ENCODE data around the gene CCL27.

CCL27 gene

DNA sequence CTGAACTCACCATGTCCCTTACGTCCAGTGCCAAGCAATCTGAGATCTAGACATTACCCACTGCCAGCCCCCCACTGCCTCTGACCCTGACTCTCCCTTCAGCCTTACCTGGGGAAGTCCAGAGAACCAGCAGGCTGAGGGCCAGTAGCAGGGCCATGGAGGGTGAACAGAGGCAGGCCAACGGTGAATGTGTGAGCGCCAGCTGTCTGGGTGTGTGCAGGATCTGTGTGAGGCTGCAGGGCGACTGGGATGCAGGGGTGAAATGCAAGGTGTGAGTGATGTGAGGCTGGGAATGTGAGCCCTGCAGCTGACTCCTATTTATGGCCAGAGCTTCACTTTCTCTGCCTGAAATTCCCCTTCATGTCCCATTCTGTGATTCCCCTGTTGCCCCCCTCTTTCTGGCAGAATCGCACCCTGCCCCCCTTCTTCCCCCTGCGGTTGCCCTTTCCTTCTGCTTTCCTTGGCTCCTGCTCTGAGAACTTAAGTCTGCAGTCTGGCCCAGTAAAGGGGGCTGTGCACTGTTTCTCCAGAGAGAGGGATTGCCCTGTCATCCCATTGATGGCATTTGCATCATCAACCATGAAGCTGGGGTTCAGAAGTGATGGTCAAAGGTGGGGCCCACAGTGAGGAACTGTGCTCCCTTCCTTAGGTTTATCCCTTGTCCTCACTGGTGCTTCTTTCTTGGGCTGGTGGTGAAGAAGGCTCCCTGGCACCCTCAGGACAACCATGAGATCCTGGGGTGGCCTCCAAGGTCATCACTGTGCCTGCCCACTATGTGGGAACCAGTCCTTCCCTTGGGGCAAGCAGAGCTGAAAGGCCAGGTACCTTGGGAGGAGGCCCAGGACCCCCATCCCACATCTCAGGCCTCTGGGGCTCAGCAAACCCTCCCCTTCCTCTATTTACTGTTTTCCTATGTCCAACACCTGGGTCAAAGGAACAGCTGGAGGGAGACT is 28.8 kb upstream of the CCL27 start, which contains the start of gene CCL19:
Gene CCL19, minus strand, starts transcription at position 294 of the 953 bp plus-strand sequence. Its CDS starts 137 bp downstream, at position 157.
- POLR2A ChIA-PET (ENCODE audit: low non-redundant PET): no interaction called here
- no peak for TF ChIP-seq CTCF (conservative IDR thresholded peaks at IDR 0.05; ENCODE audit: low read depth)
- DNase-seq (ENCODE audit: low spot score): no peak
- H3K27ac ChIP-seq: no peak within 1 kb of the TSS
- CTCF ChIA-PET: interaction anchor here (0.7 kb wide), 2 partner anchors 15 to 45 kb away, joined by 3 to 4 read pairs; partner anchors contain the start of gene GALT

DNA sequence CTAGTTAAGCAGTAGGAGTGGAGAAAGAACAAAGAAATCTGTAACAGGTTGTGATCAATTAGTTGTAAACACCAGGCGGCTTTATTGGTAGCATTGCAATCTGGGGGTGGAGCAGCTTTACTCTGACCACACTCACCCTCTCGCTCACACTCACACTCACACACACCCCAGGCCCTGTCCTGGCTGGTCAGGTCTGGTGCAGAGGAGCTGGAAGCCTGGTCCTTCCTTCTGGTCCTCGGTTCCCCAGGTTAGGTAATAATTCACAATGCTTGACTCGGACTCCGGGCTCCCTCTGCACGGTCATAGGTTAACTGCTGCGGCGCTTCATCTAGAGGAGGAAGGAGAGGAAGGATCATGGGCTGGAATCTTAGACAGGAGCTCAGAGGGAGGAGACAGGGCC is 27.1 kb upstream of the CCL27 start:
- ChIA-PET CTCF (no interaction called here), POLR2A (ENCODE audit: low non-redundant PET) (no interaction called here)
- DNase-seq (ENCODE audit: low spot score): no peak
- H3K27ac ChIP-seq: no peak overlapping the region
- no peak for TF ChIP-seq CTCF (conservative IDR thresholded peaks at IDR 0.05; ENCODE audit: low read depth)

DNA sequence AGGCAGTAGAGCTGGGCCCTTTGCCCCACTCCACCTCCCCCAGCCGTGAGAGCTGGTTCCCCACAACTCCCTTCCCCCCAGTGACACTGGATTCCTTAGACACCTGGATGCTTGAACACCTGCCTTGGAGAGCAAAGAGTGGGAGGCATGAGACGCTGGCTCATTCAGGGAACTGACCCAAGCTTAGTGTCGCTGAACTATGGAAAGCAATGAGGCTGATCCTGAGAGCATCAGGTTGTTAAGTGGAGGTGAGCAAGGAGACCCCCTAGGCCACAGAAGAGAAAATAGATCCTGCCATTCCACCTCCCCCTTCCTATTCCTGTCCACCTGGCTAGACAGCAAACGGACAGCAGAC is 26.6 kb upstream of the CCL27 start:
- CTCF ChIA-PET: no interaction called here
- POLR2A ChIA-PET (ENCODE audit: low non-redundant PET): no interaction called here
- no peak for TF ChIP-seq CTCF (conservative IDR thresholded peaks at IDR 0.05; ENCODE audit: low read depth)
- DNase-seq (ENCODE audit: low spot score): no peak
- H3K27ac ChIP-seq: no peak overlapping the region

DNA sequence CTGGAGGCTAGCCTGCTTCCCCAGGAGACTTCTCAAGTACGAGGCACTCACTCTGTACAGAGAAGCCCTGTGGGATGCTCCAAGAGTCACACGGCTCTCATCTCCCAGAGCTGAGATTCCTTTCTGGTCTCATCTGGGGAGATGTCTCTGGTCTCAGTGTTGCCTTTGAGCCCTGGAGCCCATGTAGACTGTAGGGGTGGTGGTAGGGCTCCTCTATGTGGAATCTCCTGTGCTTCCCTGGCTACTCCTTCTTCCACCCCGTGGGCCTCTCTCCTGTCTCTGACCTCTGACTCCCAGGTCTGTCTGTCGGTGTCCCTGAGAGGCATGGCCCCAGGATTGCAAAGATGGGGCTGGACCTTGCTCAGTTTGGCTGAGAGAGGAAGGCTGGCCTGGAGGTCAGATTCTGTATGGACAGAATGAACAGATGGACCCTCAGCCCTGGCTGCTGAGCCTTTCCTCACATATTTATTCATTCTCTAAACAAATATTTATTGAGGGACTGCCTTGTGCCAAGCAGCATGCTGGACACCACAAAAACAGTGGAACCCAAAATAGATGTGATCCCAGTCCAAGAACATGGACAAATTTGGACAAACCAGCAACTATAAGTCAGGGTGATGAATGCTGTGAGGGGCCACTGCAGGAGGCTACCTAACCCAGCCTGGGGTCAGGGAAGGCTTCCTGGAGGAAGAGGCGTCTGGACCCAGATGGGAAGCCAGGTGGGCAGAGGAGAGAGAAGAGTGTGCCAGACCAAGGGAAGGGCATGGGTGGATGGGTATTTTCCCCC is 26.1 kb upstream of the CCL27 start:
- ChIA-PET CTCF (no interaction called here), POLR2A (ENCODE audit: low non-redundant PET) (no interaction called here)
- no peak for TF ChIP-seq CTCF (conservative IDR thresholded peaks at IDR 0.05; ENCODE audit: low read depth)
- DNase-seq (ENCODE audit: low spot score): no peak
- no peak overlapping the region for H3K27ac ChIP-seq

GRCh38 chr9:34687276-34688030 is 25.0 kb upstream of the CCL27 start:
- POLR2A ChIA-PET (ENCODE audit: low non-redundant PET): no interaction called here
- H3K27ac ChIP-seq: no peak overlapping the region
- no peak for DNase-seq (ENCODE audit: low spot score)
- TF ChIP-seq CTCF (conservative IDR thresholded peaks at IDR 0.05; ENCODE audit: low read depth): no peak
- CTCF ChIA-PET: interaction anchor here (0.6 kb wide), 2 partner anchors 958 to 1351 kb away, joined by 3 read pairs; no protein-coding TSS in a partner anchor

DNA sequence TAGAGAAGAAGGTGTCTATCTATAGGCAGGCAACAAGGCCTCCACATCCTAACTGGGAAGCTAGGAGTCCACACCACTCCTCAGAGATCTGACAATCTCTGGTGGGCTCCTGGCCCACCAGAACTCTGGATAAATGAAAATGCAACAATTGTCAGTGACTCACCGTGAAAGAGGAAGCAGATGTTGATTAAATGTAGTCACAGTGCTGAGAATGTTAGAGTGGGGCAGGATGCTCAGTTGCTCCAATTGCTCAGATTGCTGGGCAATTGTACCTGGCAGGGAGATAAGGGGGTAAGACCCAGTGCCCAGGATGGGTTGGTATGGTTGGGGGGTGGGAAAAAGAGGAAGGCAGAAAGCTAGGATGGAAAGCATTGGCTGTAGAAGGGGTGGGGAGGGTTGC is 24.3 kb upstream of the CCL27 start:
- DNase-seq (ENCODE audit: low spot score): no peak
- H3K27ac ChIP-seq: no peak overlapping the region
- CTCF ChIA-PET: interaction anchor here (0.5 to 1.3 kb wide), 3 partner anchors 14 to 74 kb away, joined by 3 to 4 read pairs (median 3); no protein-coding TSS in a partner anchor
- POLR2A ChIA-PET (ENCODE audit: low non-redundant PET): no interaction called here
- no peak for TF ChIP-seq CTCF (conservative IDR thresholded peaks at IDR 0.05; ENCODE audit: low read depth)
